HS-27A (cell line): Measurements from ENCODE around the gene ERP29.
"Not testable (repeated sequence)": the region's sequence is repeated elsewhere in the genome, so short reads cannot be mapped to it uniquely, and the experiment has no call there.

Experiments used
- DNase-seq: peaks from one replicate; pipeline ENCODE4 v3.0.0-alpha.2; 2012; ENCODE audit warnings: low read depth, missing footprints

ERP29 gene

GRCh38 chr12:112035219-112035785, 22.1 kb downstream of the ERP29 start:
- no peak for DNase-seq

GRCh38 chr12:112036614-112037013, 23.4 kb downstream of the ERP29 start:
- DNase-seq: not testable (repeated sequence)

- DNase-seq: no peak
Measured at GRCh38 chr12:112046003-112046402, 32.8 kb downstream of the ERP29 start.

- DNase-seq: no peak
Measured at GRCh38 chr12:112049351-112049750, 36.1 kb downstream of the ERP29 start.

- no peak for DNase-seq
Measured at GRCh38 chr12:112061137-112061536, 47.9 kb downstream of the ERP29 start.

- no peak for DNase-seq
Measured at GRCh38 chr12:112063273-112063672, 50.0 kb downstream of the ERP29 start.

GRCh38 chr12:112066566-112066965, 53.3 kb downstream of the ERP29 start:
- no peak for DNase-seq
